Measurements from ENCODE around the gene CLIP2.
A peak's percentile ranks its signal among the peaks of the same experiment; 100 is the strongest.

The CLIP2 gene

DNA sequence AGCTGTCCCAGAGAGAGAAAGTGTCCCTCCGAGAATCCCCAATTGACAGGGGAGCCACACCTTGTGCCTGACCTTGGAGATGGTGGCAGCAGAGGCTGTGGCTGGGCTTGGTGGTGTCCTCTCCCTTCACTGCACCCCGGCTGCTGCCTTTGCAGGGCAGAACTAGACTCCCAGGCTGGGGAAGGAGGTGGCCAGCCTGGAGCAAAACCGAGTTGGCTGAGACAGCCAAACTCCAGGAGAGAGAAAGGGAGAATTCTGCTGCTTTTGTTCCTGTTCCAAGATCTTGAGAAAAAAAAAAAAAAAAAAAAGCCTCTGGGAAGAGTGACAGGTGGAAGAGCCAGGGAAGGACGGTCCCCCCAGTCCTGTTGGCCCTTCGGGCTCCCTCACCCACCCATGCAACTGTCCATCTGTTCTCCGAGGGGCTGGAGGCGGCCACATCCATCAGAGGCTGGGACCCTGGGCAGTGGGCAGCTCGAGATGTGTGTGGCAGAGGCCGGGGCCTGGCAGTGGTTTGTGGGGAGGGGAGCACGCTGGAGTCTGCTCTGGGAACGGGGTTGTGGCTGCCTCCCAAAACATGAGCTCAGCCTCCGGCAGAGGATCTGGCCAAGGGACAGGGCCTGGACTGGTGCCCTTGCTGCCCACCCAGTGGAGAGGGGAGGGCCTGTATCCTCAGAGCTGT lies 35.5 kb downstream of the CLIP2 start:
- H3K27ac ChIP-seq = peak overlapping the region; percentile 35
- ChIA-PET CTCF (interaction anchor here (0.7 to 1.1 kb wide), 2 partner anchors 64 to 76 kb away, joined by 3 to 5 read pairs; no protein-coding TSS in a partner anchor), POLR2A (ENCODE audit: low non-redundant PET) (no interaction called here)
- no peak for DNase-seq (ENCODE audit: low spot score)
- TF ChIP-seq, protein P1, sequence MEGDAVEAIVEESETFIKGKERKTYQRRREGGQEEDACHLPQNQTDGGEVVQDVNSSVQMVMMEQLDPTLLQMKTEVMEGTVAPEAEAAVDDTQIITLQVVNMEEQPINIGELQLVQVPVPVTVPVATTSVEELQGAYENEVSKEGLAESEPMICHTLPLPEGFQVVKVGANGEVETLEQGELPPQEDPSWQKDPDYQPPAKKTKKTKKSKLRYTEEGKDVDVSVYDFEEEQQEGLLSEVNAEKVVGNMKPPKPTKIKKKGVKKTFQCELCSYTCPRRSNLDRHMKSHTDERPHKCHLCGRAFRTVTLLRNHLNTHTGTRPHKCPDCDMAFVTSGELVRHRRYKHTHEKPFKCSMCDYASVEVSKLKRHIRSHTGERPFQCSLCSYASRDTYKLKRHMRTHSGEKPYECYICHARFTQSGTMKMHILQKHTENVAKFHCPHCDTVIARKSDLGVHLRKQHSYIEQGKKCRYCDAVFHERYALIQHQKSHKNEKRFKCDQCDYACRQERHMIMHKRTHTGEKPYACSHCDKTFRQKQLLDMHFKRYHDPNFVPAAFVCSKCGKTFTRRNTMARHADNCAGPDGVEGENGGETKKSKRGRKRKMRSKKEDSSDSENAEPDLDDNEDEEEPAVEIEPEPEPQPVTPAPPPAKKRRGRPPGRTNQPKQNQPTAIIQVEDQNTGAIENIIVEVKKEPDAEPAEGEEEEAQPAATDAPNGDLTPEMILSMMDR (conservative IDR thresholded peaks at IDR 0.05; ENCODE audit: low read depth) = no peak

DNA sequence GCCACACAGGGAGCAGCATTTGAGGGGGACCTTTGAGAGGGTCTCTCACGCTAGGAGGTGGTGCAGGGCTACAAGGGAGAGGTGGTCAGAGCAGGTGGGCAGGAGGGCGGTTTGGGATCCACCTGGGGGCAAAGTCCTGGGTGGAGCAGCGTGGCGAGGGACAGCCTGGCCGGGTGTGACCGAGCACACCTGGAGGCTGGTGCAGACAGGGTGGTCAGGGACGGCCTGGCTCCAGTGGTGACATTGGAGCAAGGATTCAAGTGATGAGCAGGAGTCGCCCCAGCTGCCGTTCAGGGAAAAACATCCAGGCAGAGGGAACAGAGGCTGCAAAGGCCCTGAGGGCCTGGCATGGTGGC lies 36.0 kb downstream of the CLIP2 start:
- H3K27ac ChIP-seq = peak overlapping the region; percentile 35
- ChIA-PET CTCF (interaction anchor here (0.7 to 1.1 kb wide), 2 partner anchors 64 to 76 kb away, joined by 3 to 5 read pairs; no protein-coding TSS in a partner anchor), POLR2A (ENCODE audit: low non-redundant PET) (no interaction called here)
- no peak for DNase-seq (ENCODE audit: low spot score)
- TF ChIP-seq, protein P1 (conservative IDR thresholded peaks at IDR 0.05; ENCODE audit: low read depth) = no peak

DNA sequence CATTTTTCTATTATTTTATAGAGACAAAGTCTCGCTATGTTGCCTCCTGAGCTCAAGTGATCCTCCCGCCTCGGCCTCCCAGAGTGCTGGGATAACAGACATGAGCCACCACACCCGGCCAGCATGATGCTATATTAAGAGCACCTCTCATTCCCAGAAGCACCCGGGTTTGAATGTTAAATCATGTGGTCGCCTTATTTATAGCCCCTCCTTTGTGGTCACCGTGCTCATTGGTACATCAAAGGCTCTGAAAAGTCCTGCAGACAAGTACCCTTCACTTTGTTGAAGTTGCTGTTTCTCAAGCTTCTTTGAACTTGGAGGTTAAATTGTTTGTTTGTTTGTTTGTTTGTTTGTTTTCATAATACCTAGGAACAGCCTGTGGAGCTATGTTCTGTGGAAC lies 40.0 kb downstream of the CLIP2 start:
- DNase-seq (ENCODE audit: low spot score) = no peak
- TF ChIP-seq, protein P1 (conservative IDR thresholded peaks at IDR 0.05; ENCODE audit: low read depth) = no peak
- ChIA-PET POLR2A (ENCODE audit: low non-redundant PET) (no interaction called here), CTCF (interaction anchor here (0.6 to 0.7 kb wide), 2 partner anchors 72 to 122 kb away, joined by 3 to 6 read pairs; no protein-coding TSS in a partner anchor)
- H3K27ac ChIP-seq = no peak overlapping the region

DNA sequence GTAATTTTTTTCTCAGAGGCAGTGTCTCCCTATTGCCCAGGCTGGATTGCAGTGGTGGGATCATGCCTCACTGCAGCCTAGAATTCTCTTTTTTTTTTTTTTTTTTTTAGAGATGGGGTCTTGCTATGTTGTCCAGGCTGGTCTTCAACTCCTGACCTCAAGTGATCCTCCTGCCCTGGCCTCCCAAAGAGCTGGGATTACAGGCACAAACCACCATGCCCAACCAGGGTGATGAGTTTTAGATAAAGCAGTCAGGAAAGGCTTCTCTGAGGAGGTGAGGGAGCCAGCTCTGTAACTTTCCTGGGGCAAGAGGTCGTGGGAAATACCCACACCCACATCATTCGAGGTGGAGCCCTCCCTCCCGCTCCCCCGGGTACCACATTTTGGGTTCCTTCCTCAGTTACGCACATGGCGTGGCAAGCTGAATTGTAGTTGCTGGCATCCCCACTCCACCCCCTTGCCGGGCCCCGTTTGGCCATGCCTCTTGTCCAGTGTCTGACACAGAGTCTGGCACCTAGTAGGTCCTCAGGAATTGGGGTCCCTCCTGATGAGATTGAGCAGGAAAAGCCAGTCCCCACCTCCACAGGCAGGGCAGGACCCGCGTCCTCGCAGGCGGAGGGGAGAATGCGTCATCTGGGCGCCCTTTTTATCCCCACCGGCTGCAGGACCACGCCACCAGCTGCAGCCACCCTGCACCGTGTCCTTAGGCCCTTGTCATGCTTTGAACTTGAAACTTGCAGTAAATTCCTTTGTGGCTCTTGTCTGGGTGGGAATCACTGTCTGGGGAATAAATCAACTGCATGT lies 43.4 kb downstream of the CLIP2 start:
- no peak overlapping the region; the same call in 1 of the 2 replicates for H3K27ac ChIP-seq
- ChIA-PET POLR2A (ENCODE audit: low non-redundant PET) (no interaction called here), CTCF (no interaction called here)

DNA sequence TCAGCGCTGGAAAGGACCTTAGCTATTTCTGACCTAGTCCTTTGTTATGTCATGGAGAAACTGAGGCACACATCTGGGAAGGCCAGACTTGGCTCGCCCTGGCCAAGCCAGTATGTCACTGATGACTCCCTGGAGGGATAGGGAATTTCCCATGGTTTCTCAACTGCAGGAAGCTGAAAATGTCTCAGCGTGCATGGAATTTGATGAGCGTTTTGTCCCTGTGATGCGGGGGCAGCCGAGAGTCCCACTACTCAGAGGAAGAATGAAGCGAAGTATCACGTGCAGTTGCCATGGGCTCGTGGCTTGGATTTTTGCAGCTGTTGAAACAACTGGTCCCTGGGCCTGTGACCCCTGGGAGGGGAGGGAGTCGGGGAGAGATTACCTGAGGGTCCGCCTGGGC lies 44.8 kb downstream of the CLIP2 start:
- no peak for DNase-seq (ENCODE audit: low spot score)
- peak overlapping the region; percentile 41 for H3K27ac ChIP-seq
- ChIA-PET POLR2A (ENCODE audit: low non-redundant PET) (no interaction called here), CTCF (interaction anchor here (0.9 kb wide), 1 partner anchor 59 kb away, joined by 4 read pairs; no protein-coding TSS in a partner anchor)
- TF ChIP-seq, protein P1 (conservative IDR thresholded peaks at IDR 0.05; ENCODE audit: low read depth) = no peak

More for the DNA sequence above, 43.4 kb downstream of the CLIP2 start:
- TF ChIP-seq, protein P1 (conservative IDR thresholded peaks at IDR 0.05; ENCODE audit: low read depth) = no peak
- no peak for DNase-seq (ENCODE audit: low spot score)

DNA sequence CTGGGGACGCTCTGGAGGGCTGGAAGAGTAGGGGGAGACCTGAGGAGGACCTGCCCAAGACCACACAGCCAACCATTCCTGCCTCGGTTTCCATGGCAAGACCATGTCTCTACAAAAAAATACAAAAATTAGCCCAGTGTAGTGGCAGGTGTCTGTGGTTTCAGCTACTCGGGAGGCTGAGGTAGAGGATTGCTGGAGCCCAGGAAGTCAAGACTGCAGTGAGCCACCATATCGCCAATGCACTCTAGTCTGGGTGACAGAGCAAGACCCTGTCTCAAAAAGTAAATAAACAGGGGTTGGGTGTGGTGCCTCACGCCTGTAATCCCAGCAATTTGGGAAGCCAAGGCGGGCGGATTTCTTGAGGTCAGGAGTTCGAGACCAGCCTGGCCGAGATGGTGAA lies 48.7 kb downstream of the CLIP2 start:
- POLR2A ChIA-PET (ENCODE audit: low non-redundant PET) = no interaction called here
- peak overlapping the region; percentile 7; the same call in 1 of the 2 replicates for H3K27ac ChIP-seq
- CTCF ChIA-PET = no interaction called here
- no peak for DNase-seq (ENCODE audit: low spot score)
- TF ChIP-seq, protein P1 (conservative IDR thresholded peaks at IDR 0.05; ENCODE audit: low read depth) = no peak

Data from RWPE1 (cell line).